H54 (cell line): Measurements from ENCODE around the gene DSC2.
"Not testable (repeated sequence)": the region's sequence is repeated elsewhere in the genome, so short reads cannot be mapped to it uniquely, and the experiment has no call there.

ENCODE experiments used
- DNase-seq: peaks from one replicate; pipeline ENCODE4 v3.0.0; 2011; ENCODE audit warnings: low spot score, mixed read lengths; ENCODE audit not compliant: insufficient read length
- FAIRE-seq: peaks from 3 replicates; lab custom pipeline; 2011; peaks lifted over from hg19 to GRCh38; lab: Jason Lieb, UNC
- POLR2A ChIP-seq: IDR thresholded peaks from 2 replicates; pipeline ENCODE4 v1.6.1; 2011; ENCODE audit warnings: low read depth, mild to moderate bottlenecking, low read length

Gene DSC2

GRCh38 chr18:31102025-31102684 lies at the start of gene DSC2:
TSS of gene DSC2 (minus strand) at chr18:31102421. CDS start at chr18:31101971, 450 bp downstream.
- FAIRE-seq = no peak

GRCh38 chr18:31149351-31149750 lies 47.1 kb upstream of the DSC2 start:
- no peak for FAIRE-seq

More at GRCh38 chr18:31102025-31102684, at the start of gene DSC2:
- no peak for DNase-seq
- TF ChIP-seq POLR2A = no peak

GRCh38 chr18:31148600-31148999 lies 46.4 kb upstream of the DSC2 start:
- FAIRE-seq = no peak
- TF ChIP-seq POLR2A = no peak
- DNase-seq = no peak

More at GRCh38 chr18:31149351-31149750, 47.1 kb upstream of the DSC2 start:
- no peak for DNase-seq
- no peak for TF ChIP-seq POLR2A

- no peak for TF ChIP-seq POLR2A
- DNase-seq = no peak
- no peak for FAIRE-seq
These were observed 44.6 kb upstream of the DSC2 start for GRCh38 chr18:31146809-31147208.

GRCh38 chr18:31143025-31143424 lies 40.8 kb upstream of the DSC2 start:
- DNase-seq (no peak), FAIRE-seq (no peak)
- no peak for TF ChIP-seq POLR2A

GRCh38 chr18:31138709-31139108 lies 36.5 kb upstream of the DSC2 start:
- FAIRE-seq (no peak), DNase-seq (no peak)
- no peak for TF ChIP-seq POLR2A

- FAIRE-seq = no peak
- no peak for TF ChIP-seq POLR2A
- DNase-seq = no peak
These were observed 32.8 kb upstream of the DSC2 start for GRCh38 chr18:31134988-31135529.

- DNase-seq (no peak), FAIRE-seq (no peak)
- no peak for TF ChIP-seq POLR2A
These were observed 27.3 kb upstream of the DSC2 start for GRCh38 chr18:31129398-31130115.

- FAIRE-seq (no peak), DNase-seq (no peak)
- no peak for TF ChIP-seq POLR2A
These were observed 23.7 kb upstream of the DSC2 start for GRCh38 chr18:31125878-31126277.

GRCh38 chr18:31123125-31123524 lies 20.9 kb upstream of the DSC2 start:
- not testable (repeated sequence) for DNase-seq, FAIRE-seq

- no peak for TF ChIP-seq POLR2A
- FAIRE-seq (no peak), DNase-seq (no peak)
These were observed 18.4 kb upstream of the DSC2 start for GRCh38 chr18:31120594-31120993.

GRCh38 chr18:31116853-31117595 lies 14.8 kb upstream of the DSC2 start:
- FAIRE-seq (no peak), DNase-seq (no peak)
- no peak for TF ChIP-seq POLR2A

- no peak for DNase-seq
- no peak for TF ChIP-seq POLR2A
- FAIRE-seq = no peak
These were observed 10.6 kb upstream of the DSC2 start for GRCh38 chr18:31112804-31113203.

- no peak for TF ChIP-seq POLR2A
- FAIRE-seq (no peak), DNase-seq (no peak)
These were observed 3.5 kb upstream of the DSC2 start for GRCh38 chr18:31105733-31106132.

GRCh38 chr18:31104444-31104843 lies 2.2 kb upstream of the DSC2 start:
- no peak for FAIRE-seq

More at GRCh38 chr18:31104444-31104843, 2.2 kb upstream of the DSC2 start:
- no peak for DNase-seq
- TF ChIP-seq POLR2A = no peak
